Measurements from ENCODE around the gene ST6GALNAC6. TPM values are rescaled to one million over a fixed set of nuclear protein-coding genes. Genes with fewer than 3 reads are reported as not detected.
"Not testable (repeated sequence)": the region's sequence is repeated elsewhere in the genome, so short reads cannot be mapped to it uniquely, and the experiment has no call there.

ST6GALNAC6 gene
- polyA plus RNA-seq, 3 donors = 8.2 to 14.4 (median 12.0) TPM

- H3K4me2 ChIP-seq (replicated peaks; ENCODE audit: extremely low read depth, low read length, poor library complexity, severe bottlenecking) = no peak overlapping the region
- no peak overlapping the region for H3K9ac ChIP-seq (ENCODE audit: insufficient read depth, low read length, poor library complexity, severe bottlenecking)
- H3K4me3 Mint-ChIP-seq = no peak overlapping the region
- peaks cover 0 to 3% (median 3%) of the 10 kb centered on the region in 3 donors for H3K27me3 Mint-ChIP-seq (ENCODE audit: low read depth in 3 of 3)
- intact Hi-C loops (cut with micrococcal nuclease) = no loop called here
- no peaks in the 10 kb centered on the region for H3K4me1 ChIP-seq (ENCODE audit: control insufficient read depth in 1 of 2, insufficient read depth in 2 of 2, low read length in 2 of 2)
- peaks cover 15 to 24% of the 10 kb centered on the region in 2 donors for H3K9me3 ChIP-seq (replicated peaks in 1 of 2; ENCODE audit: control insufficient read depth in 1 of 2, insufficient read depth in 1 of 2, low read length in 2 of 2)
- no peak overlapping the region for H3K4me3 ChIP-seq (replicated peaks in 1 of 3; ENCODE audit: low read depth in 2 of 3, low read length in 3 of 3)
- no peaks in the 10 kb centered on the region for H3K27me3 ChIP-seq (ENCODE audit: control insufficient read depth in 2 of 2, insufficient read depth in 2 of 2, low read length in 2 of 2)
- DNase-seq = no peak
- H3K79me2 ChIP-seq (ENCODE audit: insufficient read depth, low read length) = no peaks in the 10 kb centered on the region
- H3K36me3 Mint-ChIP-seq = peaks cover 25 to 37% of the 10 kb centered on the region in 2 donors
- H2AFZ ChIP-seq (ENCODE audit: insufficient read depth, low read depth, low read length, poor library complexity, severe bottlenecking) = no peak overlapping the region
- H3K36me3 ChIP-seq (replicated peaks in 1 of 2; ENCODE audit: control insufficient read depth in 1 of 2, insufficient read depth in 2 of 2, low read length in 2 of 2) = peaks cover 7 to 28% of the 10 kb centered on the region in 2 donors
- peaks cover 7% of the 10 kb centered on the region for H3K4me1 Mint-ChIP-seq
- H3K27ac Mint-ChIP-seq = no peak overlapping the region
- 97% methylated on average over 15 of the region's 18 CpGs for WGBS (ENCODE audit: insufficient coverage)
- H3K9me3 Mint-ChIP-seq = peaks cover 19 to 26% (median 22%) of the 10 kb centered on the region in 7 donors
- no peak overlapping the region for H3K27ac ChIP-seq (ENCODE audit: low read depth in 1 of 2, low read length in 2 of 2)
- TF ChIP-seq, protein P1, sequence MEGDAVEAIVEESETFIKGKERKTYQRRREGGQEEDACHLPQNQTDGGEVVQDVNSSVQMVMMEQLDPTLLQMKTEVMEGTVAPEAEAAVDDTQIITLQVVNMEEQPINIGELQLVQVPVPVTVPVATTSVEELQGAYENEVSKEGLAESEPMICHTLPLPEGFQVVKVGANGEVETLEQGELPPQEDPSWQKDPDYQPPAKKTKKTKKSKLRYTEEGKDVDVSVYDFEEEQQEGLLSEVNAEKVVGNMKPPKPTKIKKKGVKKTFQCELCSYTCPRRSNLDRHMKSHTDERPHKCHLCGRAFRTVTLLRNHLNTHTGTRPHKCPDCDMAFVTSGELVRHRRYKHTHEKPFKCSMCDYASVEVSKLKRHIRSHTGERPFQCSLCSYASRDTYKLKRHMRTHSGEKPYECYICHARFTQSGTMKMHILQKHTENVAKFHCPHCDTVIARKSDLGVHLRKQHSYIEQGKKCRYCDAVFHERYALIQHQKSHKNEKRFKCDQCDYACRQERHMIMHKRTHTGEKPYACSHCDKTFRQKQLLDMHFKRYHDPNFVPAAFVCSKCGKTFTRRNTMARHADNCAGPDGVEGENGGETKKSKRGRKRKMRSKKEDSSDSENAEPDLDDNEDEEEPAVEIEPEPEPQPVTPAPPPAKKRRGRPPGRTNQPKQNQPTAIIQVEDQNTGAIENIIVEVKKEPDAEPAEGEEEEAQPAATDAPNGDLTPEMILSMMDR (IDR thresholded peaks at IDR 0.05) = no peak
- H4K20me1 ChIP-seq (ENCODE audit: insufficient read depth, low read length) = peaks cover 13% of the 10 kb centered on the region
Observed at GRCh38 chr9:127846443-127847177, 52.8 kb downstream of the ST6GALNAC6 start.

DNA sequence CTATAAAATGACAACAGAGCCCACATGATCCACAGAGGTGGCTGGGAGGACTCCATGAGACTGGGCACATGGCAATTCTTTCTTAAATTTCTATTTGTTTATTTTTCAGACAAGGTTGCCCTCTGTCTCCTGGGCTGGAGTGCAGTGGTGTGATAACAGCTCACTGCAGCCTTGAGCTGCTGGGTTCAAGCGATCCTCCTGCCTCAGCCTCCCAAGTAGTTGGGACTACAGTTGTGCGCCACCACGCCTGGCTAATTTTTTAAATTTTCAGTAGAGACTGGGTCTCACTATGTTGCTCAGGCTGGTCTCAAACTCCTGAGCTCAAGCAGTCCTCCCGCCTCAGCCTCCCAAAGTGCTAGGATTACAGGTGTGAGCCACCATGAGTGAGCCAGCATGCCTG lies 53.8 kb downstream of the ST6GALNAC6 start:
- H3K4me1 Mint-ChIP-seq; DNase-seq; H3K4me3 Mint-ChIP-seq; H3K27me3 ChIP-seq (ENCODE audit: control insufficient read depth in 2 of 2, insufficient read depth in 2 of 2, low read length in 2 of 2); intact Hi-C loops (cut with micrococcal nuclease); H3K4me1 ChIP-seq (ENCODE audit: control insufficient read depth in 1 of 2, insufficient read depth in 2 of 2, low read length in 2 of 2); H3K27me3 Mint-ChIP-seq (ENCODE audit: low read depth in 3 of 3); H3K79me2 ChIP-seq (ENCODE audit: insufficient read depth, low read length); H3K4me2 ChIP-seq (replicated peaks; ENCODE audit: extremely low read depth, low read length, poor library complexity, severe bottlenecking); H3K4me3 ChIP-seq (replicated peaks in 1 of 3; ENCODE audit: low read depth in 2 of 3, low read length in 3 of 3); H3K9ac ChIP-seq (ENCODE audit: insufficient read depth, low read length, poor library complexity, severe bottlenecking); H2AFZ ChIP-seq (ENCODE audit: insufficient read depth, low read depth, low read length, poor library complexity, severe bottlenecking): not testable (repeated sequence)
- peaks cover 33 to 41% of the 10 kb centered on the region in 2 donors for H3K36me3 Mint-ChIP-seq
- Histone ChIP-seq H4K20me1 (ENCODE audit: insufficient read depth, low read length) (peaks cover 13% of the 10 kb centered on the region), H3K36me3 (replicated peaks in 1 of 2; ENCODE audit: control insufficient read depth in 1 of 2, insufficient read depth in 2 of 2, low read length in 2 of 2) (peaks cover 15 to 34% of the 10 kb centered on the region in 2 donors), H3K9me3 (replicated peaks in 1 of 2; ENCODE audit: control insufficient read depth in 1 of 2, insufficient read depth in 1 of 2, low read length in 2 of 2) (peaks cover 15 to 24% of the 10 kb centered on the region in 2 donors), H3K27ac (ENCODE audit: low read depth in 1 of 2, low read length in 2 of 2) (peak overlapping the region in 1 of 2 donors; percentile 14)
- H3K9me3 Mint-ChIP-seq = peaks cover 18 to 25% (median 22%) of the 10 kb centered on the region in 7 donors
- peak overlapping the region in 2 of 7 donors; percentile 13 to 21 for H3K27ac Mint-ChIP-seq
- 98% methylated on average over 4 of the region's 4 CpGs for WGBS (ENCODE audit: insufficient coverage)
